GM19397 (cell line): ENCODE measurements around the gene PARD3.

Source experiments
- ATAC-seq: cut with Tn5 transposase; IDR thresholded peaks from one replicate; pipeline ENCODE4 v1.9.1; 2021; ENCODE audit warnings: mild to moderate bottlenecking, moderate library complexity; ENCODE audit not compliant: unreplicated experiment

The PARD3 gene

DNA sequence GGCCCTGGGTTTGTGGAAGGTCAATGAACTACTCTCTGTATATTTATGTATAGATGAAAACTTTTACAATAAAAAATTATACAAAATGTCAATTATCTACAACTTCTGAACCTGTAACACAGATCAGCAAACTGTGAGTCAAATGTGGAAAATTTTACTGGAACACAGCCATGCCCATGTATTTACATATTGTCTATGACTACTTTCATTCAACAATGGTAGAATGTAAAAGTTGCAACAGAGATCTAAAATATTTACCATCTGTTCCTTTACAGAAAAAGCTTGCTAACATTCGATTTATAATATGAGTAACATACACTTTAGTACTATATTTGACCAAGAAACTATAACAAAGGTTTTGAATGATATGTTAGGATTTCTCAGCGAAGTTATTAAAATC is 481.6 kb downstream of the PARD3 start:
- no peak for ATAC-seq

DNA sequence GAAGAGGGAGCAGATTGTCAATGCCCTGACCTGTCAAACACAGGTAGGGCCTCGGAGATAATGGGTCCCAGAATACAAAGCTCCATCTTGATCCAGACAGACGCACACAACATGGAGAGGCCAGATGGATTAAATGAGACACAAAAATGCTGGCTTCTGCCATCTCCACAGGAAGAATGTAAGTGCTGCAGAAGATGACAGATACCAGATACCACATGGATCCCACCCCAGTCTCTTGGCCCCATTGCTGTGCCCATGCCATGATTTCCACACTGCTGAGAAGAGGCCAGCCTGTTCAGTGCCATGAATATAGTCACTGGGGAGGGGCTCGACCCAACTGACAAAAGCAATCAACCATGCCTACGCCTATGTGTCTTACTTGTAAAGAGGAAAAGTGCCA is 487.9 kb downstream of the PARD3 start:
- ATAC-seq = no peak

DNA sequence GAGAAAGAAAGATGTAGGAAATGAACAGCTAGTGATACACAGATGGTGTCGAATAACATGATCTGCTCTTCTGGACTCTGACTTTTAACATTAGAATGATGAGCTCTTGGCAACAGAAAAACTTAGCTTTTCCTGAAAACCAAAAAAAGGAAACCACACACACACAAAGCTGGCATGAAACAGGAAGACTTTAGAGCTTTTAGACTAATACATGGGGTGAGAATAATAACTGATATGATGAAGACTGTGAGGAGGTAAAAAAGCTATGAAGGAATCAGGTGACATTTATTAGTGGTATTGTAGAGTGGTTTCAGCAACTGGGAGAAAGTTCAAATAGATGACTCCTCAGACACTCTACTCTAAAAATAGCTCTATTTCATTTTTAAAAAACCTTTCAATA is 491.9 kb downstream of the PARD3 start:
- no peak for ATAC-seq

DNA sequence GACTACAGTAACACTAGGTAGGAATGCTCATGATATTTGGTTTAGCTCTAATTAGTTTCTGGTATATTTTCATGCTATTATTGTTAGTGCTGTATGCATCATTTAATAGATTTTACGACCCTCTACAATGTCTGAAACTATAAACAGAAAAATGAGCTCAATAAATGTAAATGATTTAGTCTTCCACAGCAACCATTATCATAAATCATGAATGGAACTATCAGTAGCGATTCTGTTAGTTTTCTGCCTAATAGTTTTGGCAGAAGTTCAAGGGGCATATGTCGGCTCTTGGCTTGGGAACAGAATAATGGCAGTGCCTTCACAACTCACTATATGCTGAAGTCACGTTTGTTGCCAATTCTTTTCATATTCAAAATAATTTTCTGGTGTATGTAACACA is 494.8 kb downstream of the PARD3 start:
- ATAC-seq = no peak

DNA sequence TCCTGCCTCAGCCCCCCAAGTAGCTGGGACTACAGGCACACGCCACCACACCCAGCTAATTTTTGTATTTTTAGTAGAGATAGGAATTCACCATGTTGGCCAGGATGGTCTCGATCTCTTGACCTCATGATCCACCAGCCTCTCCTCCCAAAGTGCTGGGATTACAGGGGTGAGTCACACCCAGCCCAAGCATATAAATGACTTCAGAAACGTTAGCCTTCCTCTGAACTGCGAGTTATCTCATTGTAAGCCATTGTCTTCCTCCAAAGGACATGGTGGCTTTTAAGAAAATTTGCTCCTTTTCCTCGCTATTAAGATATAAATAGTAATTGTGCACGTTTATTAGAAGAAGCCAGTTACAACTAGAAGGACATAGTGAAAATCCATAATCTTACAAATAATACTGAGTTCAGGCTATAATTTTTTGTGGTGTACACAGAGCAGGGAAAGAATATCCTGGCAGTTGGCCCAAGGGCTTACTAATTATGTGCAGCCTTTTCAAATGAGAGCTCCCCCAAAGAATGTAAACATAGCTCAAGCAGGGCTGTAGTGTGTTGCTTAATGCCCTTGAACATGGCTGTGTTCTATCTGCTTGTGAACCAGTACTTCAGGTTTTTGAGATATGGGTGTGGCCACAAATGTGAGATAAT is 495.8 kb downstream of the PARD3 start:
- no peak for ATAC-seq

DNA sequence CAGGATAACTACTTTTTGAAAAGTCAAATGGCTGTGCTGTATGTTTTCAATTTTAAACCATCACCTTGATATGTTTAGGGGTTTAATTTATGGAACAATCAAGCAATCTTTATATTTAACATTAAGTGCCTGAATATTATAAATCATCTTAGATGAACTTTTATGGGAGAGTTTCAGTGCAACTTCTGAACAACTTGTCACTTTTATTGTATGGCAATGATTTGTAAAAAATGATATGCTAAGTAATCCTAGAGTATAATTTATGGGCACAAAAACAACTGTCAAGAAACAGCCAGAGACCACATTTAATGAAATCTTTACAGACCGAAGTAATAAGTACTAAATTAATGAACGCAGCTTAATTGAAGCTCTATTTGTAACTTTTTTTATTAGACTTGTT is 498.9 kb downstream of the PARD3 start:
- no peak for ATAC-seq

DNA sequence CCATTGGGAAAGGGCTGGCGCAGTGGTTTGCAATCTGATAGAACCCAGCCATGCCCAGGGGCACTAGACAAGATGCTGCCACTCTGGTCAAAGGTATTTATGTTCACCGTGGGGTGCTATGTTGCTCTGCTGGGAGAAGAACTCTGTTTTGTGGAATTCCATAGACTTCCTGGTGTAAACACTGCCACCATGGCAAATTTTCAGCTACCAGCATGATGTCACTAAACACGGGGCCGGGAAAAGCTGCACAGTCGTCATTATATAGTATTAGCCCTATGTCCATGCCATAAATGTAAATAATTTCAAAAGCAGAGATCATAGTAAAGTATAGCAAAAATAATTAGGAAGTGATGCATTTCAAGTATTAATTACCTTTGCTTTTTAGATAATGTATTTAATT is 500.6 kb downstream of the PARD3 start:
- no peak for ATAC-seq

DNA sequence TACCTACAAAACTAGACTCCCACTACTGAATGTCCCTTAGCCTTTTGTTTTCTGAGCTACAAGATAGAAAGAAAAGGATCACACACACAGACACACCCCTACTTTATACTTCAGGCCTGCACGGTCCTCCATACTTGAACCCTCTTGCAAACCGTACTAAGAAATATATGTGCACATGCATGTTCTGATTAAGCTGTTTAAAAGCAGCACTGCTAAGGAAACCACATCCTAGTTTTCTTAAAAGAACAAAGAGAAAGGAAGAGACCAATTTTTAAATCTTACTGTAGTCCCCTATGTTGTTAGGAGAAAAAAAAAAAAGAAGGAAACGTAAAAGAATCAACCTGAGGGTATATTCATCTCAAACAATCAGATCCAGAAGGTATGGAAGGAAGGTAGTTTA is 501.2 kb downstream of the PARD3 start:
- ATAC-seq = no peak

DNA sequence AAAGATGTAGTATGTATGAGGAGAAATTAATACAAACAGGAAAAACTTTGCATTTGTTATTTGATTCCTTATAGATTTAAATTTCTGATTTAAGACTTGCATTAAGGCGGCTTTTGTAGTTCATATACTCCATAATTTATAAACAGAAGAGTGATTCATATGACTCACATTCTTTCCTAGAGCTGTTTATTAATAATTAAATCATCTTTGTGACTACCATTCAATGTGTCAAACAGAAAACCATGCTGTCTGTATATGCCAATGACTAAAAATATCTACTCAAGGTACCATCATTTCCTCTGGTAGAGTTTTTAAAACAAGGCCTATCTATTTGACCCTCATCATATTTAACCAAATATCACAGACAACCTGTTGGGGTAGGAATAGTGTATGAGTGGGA is 501.7 kb downstream of the PARD3 start:
- no peak for ATAC-seq

DNA sequence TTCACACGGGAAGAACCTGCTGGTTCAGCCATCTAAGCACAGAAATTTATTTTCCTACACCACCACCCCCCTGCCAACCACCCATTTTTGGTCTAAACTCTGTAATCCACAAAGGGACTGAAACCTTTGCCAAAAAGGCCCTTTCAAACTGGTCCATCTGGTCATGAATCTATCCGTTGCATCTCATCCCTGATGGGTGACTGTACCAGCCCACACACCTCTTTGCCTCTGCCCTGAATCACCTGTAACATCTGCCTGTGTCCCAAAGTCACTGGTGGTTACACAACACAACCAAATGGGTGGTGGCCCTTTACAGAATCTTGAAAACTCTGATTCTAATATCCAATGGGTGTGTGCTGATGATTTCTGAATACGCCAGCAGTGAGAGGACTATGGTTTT is 503.4 kb downstream of the PARD3 start:
- ATAC-seq = no peak

DNA sequence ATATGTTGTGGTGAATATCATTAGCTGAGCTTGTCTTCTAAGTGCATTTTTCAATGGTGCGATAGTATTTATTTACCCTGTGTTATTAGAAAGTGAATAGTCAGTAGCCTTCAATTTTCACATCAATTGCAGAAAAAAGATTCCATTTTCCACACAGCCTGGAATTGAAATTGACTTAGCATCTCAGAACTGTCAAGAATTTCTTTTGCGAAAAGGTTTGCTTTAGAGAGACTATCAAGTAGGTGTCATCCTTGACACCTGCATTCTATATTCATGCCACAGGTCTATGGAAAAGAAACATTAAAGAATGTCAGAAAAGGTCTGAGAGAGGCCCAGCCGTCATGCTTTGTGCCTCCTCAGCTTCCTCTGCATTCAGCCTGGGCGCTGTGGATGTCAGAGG is 504.9 kb downstream of the PARD3 start:
- no peak for ATAC-seq

DNA sequence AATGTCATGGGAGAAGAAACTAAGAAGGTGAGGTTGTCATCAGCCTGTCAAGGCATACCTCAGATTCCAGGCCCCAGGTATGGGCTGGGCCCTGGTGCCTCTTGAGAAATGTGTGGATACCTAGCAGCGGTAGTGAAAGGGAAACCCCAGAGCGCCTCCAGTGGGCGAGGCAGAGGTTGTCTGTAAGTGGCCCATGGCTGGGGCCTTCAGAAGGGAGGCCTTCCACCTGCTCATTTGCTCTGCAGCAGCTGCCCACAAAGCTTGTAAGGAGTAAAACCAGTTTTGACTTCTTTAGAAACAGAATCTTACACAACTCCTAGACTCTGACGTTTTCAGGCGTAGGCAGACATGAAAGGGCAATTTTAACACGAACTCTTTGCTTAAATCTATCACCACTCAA is 509.9 kb downstream of the PARD3 start:
- no peak for ATAC-seq

DNA sequence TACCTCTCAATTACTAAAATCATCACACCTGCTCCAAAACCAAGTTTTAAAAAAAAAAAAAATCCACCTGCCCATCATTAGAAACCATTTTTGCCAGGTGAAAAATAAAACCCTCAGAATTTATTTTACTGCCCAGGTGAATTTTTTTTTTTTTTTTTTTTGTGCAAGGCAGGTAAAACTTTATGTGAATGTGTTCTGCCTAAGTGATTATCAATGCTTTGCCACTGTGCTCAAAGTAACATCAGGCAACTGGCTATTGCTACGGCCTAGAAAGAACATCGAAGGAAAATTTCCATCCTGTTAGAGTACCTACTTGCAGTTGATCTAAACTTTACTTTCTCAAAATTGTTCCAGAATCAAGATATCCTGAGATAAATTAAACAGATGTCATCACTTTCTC is 512.1 kb downstream of the PARD3 start:
- ATAC-seq = no peak

DNA sequence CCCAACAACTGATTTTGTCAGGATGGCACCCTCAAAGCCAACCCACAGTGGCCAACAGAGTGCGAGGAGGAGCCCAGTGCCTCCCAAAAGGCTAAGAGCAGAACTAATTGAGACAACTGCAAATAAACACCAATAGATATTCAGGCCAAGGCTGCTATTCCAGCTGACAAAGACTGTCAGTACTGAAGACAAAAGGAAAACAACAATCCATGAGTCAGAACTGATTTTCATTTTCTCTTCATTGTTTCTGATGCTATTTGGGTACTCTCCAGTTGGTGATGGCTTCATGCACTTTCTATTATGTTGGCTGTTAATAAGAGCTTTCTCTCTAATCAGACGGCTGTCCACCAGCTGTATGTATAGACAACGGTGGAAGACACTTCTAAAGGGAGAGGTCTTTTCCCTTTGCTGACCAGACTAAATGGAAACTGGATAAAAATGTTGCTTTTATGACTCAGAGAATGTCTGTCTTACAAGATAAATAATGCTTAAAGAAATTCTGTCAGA is 515.9 kb downstream of the PARD3 start:
- ATAC-seq = no peak

DNA sequence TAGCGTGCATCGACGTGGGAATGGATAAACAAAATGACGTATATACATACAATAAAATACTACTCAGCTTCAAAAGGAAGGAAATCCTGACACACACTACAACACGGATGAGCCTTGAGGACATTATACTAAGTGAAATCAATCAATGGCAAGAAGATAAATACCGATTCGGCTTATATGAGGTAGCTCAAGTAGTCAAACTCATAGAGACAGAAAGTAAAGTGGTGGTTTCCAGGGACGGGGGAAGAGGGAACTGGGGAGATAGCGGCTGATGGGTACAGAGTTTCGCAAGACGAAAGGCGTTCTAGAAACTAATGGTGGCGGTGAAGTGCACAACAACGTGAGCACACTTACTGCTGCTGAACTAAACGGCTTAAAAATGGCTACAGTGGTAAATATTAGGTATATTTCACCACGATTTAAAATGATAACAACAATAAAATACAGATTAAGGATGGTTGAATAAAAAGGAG is 516.7 kb downstream of the PARD3 start:
- ATAC-seq = no peak

DNA sequence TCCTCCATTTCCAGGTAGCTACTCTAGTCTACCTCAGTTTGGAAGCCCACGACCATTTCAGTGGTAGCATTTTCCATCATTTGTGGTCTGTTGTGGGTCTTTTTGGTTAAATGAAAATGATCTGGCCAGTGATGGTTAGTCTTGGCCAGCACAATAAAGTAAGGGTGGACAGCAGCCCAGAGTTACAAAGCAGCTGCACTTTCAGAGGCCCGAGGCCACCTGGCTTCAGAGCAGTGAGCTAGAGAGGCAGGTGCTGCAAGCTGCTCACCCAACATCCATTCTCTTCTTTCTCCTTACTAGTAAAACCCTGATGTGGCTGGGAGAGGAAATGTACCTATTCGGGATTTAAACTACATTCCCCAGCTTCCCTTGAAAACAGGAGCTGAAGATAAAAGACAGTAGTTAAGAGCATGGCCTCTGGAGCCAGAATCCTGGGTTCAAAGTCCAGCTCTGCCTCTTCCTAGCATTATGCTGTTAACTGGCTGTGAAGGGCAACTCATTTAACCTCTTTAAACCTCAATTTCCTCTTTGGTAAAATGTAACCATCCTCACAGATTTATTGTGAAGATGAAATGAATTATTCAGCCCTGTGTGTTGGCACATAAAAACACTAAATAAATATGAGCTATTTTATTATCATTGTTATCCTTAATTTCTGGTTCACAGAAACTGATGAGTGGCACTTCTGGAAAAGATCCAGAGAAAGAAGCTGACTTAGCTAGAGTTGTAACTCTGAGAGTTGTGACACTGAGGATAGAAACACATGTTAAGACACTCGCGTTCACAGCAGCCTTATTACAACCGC is 517.4 kb downstream of the PARD3 start:
- ATAC-seq = no peak

DNA sequence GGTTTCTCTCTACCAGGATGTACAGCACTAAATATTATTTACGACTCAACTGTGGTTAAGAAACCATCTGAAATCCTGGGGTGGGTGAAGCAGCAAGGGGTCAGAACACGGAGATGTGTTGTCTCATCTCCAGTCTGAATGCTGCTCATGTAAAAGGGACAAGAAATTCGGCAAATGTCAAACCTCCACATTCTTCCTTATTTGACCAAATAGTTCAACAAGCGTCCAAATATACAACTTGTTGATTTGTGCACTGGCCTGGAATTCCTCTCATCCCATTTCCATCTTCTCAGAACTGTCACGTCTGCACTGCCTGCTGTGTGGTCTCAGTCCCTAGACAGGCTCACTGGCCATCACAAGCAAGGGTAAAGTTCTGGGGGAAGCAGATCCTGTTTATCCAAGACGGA is 520.0 kb downstream of the PARD3 start:
- no peak for ATAC-seq

DNA sequence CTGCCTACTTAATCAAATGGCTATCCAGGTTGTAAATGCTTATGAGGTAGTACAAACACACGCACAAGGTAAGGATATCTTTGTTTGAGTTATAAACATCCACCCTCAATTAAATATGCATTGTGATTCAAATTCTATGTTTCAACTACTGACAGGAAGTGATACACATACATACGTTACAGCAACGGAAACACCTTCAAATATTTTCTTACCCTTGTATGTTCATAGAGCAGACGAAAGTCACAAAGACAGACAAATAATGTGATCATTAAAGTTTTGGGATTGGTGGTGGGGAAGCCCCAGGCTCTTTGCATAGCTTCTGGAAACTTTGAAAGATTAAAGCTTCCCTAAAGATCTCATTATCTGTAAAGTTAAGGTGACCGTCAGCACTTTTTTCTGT is 521.0 kb downstream of the PARD3 start:
- no peak for ATAC-seq

DNA sequence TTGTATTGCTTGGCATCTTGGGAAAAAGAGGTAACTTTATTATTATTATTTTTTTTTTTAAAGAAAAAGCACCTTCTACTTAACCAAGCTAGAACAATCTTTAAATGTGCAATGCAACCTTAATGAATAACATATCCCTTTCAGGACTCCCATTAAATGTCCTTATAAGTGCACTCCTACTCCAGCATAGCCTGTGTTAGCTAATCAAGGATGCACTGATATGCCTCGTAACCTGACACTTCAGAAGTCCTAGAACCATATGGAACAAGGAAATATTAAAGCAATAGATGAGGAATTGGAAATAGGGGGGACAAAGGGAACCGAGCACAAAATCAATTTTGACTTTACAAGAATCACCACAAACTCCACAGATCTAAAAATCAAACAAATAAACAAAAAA is 522.4 kb downstream of the PARD3 start:
- no peak for ATAC-seq

DNA sequence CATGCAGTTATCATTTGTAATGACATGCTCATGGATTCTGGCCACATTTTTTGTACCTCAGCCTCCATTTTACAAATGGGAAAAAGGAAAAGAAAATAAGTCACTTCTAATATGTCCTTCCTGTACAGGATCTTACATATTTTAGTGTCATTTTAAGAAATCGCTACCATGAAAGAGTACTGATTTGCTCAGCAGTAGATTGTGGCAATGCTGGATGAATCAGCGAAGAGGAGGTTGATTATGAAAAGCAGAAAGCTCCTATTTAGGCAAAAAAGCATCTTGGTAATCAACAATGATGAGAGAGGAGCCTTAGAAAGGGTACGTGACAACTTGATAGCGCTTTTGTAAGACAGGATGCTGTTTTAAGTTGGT is 522.9 kb downstream of the PARD3 start:
- ATAC-seq = no peak

DNA sequence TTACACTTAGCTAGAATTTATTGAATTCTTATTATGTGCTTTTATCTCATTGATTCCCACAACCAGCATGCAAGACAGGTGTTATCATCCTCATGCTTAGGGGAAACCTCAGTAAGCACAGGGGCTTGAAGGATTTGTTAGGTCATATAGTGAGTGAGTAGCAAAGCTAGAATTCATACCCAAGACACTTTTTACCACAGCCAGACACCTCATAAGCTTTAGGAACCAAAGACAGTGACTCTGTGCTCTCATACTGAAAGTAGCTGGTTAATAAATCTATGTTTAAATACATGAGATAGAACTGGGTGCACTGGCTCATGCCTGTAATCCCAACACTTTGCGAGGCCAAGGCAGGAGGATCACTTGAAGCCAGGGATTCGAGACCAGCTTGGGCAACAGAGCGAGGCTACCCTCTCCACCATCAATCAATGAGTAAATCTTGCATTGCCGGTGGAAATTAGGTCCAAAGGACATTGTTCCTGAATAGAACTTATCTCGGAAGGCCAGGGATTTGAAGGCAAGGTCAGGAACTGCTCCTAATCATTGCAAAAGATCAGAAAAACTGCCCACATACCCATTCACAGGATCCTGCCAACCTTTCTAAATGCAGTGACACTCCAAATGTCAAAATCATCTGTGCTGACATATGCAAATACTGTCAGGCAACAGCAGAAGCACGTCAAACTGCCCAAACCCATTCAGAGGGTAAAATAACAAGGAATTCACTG is 523.5 kb downstream of the PARD3 start:
- ATAC-seq = peak; percentile 82
